ENCODE data around the gene PWP1. TPM values are rescaled to one million over a fixed set of nuclear protein-coding genes. Genes with fewer than 3 reads are reported as not detected.

Gene PWP1
- total RNA-seq, 1 donor from 2014 or later, result 38.1 TPM

DNA sequence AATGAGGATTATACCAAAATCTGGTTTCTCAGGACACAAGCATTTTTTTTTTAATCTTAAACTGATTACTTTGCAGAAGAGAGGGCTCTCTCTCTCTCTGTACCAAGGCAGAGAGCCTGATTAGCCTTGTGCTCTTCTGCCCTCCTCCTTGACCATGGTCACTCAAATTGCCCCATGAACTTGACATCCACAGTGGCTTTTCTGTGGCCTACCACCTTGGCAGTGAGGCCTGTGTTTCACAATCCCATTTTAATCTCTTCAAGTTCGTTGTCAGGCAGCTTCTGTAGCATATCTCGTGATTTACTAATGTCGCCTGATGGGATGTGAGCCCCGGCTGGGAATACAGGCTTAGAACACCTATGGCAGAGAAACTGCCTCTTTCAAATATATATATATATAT, 30.7 kb upstream of the PWP1 start:
- no peak overlapping the region for H3K9ac ChIP-seq (ENCODE audit: low read depth in 1 of 3, low read length in 3 of 3)
- H3K9me3 ChIP-seq (ENCODE audit: control insufficient read depth in 3 of 3, low read length in 3 of 3), result no peaks in the 10 kb centered on the region
- H3K36me3 ChIP-seq (ENCODE audit: control insufficient read depth in 3 of 3, insufficient read depth in 3 of 3, low read length in 3 of 3), result no peaks in the 10 kb centered on the region
- H3K4me1 ChIP-seq (ENCODE audit: control insufficient read depth in 3 of 3, insufficient read depth in 3 of 3, low read length in 3 of 3), result peaks cover 0 to 3% (median 0%) of the 10 kb centered on the region in 3 donors
- no peak overlapping the region for H3K27ac ChIP-seq (ENCODE audit: low read depth, low read length)
- H3K27me3 ChIP-seq (ENCODE audit: control insufficient read depth in 3 of 3, insufficient read depth in 3 of 3, low read length in 3 of 3), result peaks cover 0 to 4% (median 2%) of the 10 kb centered on the region in 3 donors
- no peak overlapping the region for H3K4me3 ChIP-seq (ENCODE audit: low read length in 3 of 3)

- Histone ChIP-seq H3K9ac (ENCODE audit: low read depth in 1 of 3, low read length in 3 of 3) (no peak overlapping the region), H3K36me3 (ENCODE audit: control insufficient read depth in 3 of 3, insufficient read depth in 3 of 3, low read length in 3 of 3) (no peaks in the 10 kb centered on the region), H3K9me3 (ENCODE audit: control insufficient read depth in 3 of 3, low read length in 3 of 3) (no peaks in the 10 kb centered on the region)
These were observed 30.1 kb upstream of the PWP1 start for GRCh38 chr12:107655281-107656065.

DNA sequence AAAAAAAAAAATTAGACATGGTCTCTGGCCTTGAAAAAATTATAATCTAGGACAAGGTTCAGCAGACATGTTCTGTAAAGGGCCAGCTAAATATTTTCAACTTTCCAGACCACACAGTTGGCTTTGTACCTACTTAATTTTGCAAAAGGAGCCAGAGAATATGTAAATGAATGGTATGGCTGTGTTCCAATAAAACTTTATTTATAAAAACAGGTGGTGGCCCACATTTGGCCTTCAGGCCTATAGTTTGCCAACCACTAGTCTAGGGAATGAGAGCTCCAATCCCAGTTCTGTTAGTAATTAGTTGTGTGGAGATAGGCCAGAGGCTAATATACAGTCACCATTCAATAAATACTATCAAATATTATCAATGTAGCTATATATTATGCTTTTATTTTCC, 29.3 kb upstream of the PWP1 start:
- H3K4me3 ChIP-seq (ENCODE audit: low read length in 3 of 3), result no peak overlapping the region
- no peak overlapping the region for H3K27ac ChIP-seq (ENCODE audit: low read depth, low read length)
- no peaks in the 10 kb centered on the region for H3K4me1 ChIP-seq (ENCODE audit: control insufficient read depth in 3 of 3, insufficient read depth in 3 of 3, low read length in 3 of 3)
- no peak overlapping the region for H3K9ac ChIP-seq (ENCODE audit: low read depth in 1 of 3, low read length in 3 of 3)
- no peaks in the 10 kb centered on the region for H3K36me3 ChIP-seq (ENCODE audit: control insufficient read depth in 3 of 3, insufficient read depth in 3 of 3, low read length in 3 of 3)
- H3K27me3 ChIP-seq (ENCODE audit: control insufficient read depth in 3 of 3, insufficient read depth in 3 of 3, low read length in 3 of 3), result peaks cover 0 to 2% (median 0%) of the 10 kb centered on the region in 3 donors
- H3K9me3 ChIP-seq (ENCODE audit: control insufficient read depth in 3 of 3, low read length in 3 of 3), result no peaks in the 10 kb centered on the region

More at GRCh38 chr12:107655281-107656065, 30.1 kb upstream of the PWP1 start:
- Histone ChIP-seq H3K4me3 (ENCODE audit: low read length in 3 of 3) (no peak overlapping the region), H3K27ac (ENCODE audit: low read depth, low read length) (no peak overlapping the region), H3K27me3 (ENCODE audit: control insufficient read depth in 3 of 3, insufficient read depth in 3 of 3, low read length in 3 of 3) (peaks cover 0 to 4% (median 2%) of the 10 kb centered on the region in 3 donors), H3K4me1 (ENCODE audit: control insufficient read depth in 3 of 3, insufficient read depth in 3 of 3, low read length in 3 of 3) (no peaks in the 10 kb centered on the region)

DNA sequence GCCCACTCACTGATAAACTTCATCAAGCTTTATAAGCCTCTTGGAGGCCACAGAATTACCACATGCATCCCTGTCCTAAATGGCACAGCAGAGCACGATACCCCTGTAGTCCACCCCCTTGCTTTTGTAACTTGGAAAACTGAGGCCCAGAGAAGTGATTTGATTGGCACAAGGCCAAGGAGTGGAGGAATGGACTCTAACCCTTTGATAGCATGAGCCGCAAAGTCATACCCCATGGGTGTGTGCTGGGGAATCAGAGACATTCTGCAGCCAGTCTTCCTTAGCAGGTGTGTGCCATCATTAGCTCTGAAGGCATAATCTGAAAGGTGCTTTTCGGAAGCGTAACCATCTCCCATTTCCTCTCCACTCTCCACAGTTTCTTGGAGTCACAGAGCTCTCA, 28.5 kb upstream of the PWP1 start:
- no peaks in the 10 kb centered on the region for H3K9me3 ChIP-seq (ENCODE audit: control insufficient read depth in 3 of 3, low read length in 3 of 3)
- no peak overlapping the region for H3K27ac ChIP-seq (ENCODE audit: low read depth, low read length)
- peaks cover 0 to 3% (median 0%) of the 10 kb centered on the region in 3 donors for H3K27me3 ChIP-seq (ENCODE audit: control insufficient read depth in 3 of 3, insufficient read depth in 3 of 3, low read length in 3 of 3)
- H3K36me3 ChIP-seq (ENCODE audit: control insufficient read depth in 3 of 3, insufficient read depth in 3 of 3, low read length in 3 of 3), result no peaks in the 10 kb centered on the region
- no peaks in the 10 kb centered on the region for H3K4me1 ChIP-seq (ENCODE audit: control insufficient read depth in 3 of 3, insufficient read depth in 3 of 3, low read length in 3 of 3)
- H3K4me3 ChIP-seq (ENCODE audit: low read length in 3 of 3), result no peak overlapping the region
- H3K9ac ChIP-seq (ENCODE audit: low read depth in 1 of 3, low read length in 3 of 3), result no peak overlapping the region

GRCh38 chr12:107657621-107658020, 28.0 kb upstream of the PWP1 start:
- Histone ChIP-seq H3K27me3 (ENCODE audit: control insufficient read depth in 3 of 3, insufficient read depth in 3 of 3, low read length in 3 of 3) (peaks cover 0 to 3% (median 0%) of the 10 kb centered on the region in 3 donors), H3K9ac (ENCODE audit: low read depth in 1 of 3, low read length in 3 of 3) (no peak overlapping the region), H3K27ac (ENCODE audit: low read depth, low read length) (no peak overlapping the region), H3K36me3 (ENCODE audit: control insufficient read depth in 3 of 3, insufficient read depth in 3 of 3, low read length in 3 of 3) (no peaks in the 10 kb centered on the region), H3K4me1 (ENCODE audit: control insufficient read depth in 3 of 3, insufficient read depth in 3 of 3, low read length in 3 of 3) (no peaks in the 10 kb centered on the region), H3K4me3 (ENCODE audit: low read length in 3 of 3) (no peak overlapping the region), H3K9me3 (ENCODE audit: control insufficient read depth in 3 of 3, low read length in 3 of 3) (no peaks in the 10 kb centered on the region)

- Histone ChIP-seq H3K36me3 (ENCODE audit: control insufficient read depth in 3 of 3, insufficient read depth in 3 of 3, low read length in 3 of 3) (no peaks in the 10 kb centered on the region), H3K9me3 (ENCODE audit: control insufficient read depth in 3 of 3, low read length in 3 of 3) (no peaks in the 10 kb centered on the region)
These were observed 25.4 kb upstream of the PWP1 start for GRCh38 chr12:107660235-107660634.

DNA sequence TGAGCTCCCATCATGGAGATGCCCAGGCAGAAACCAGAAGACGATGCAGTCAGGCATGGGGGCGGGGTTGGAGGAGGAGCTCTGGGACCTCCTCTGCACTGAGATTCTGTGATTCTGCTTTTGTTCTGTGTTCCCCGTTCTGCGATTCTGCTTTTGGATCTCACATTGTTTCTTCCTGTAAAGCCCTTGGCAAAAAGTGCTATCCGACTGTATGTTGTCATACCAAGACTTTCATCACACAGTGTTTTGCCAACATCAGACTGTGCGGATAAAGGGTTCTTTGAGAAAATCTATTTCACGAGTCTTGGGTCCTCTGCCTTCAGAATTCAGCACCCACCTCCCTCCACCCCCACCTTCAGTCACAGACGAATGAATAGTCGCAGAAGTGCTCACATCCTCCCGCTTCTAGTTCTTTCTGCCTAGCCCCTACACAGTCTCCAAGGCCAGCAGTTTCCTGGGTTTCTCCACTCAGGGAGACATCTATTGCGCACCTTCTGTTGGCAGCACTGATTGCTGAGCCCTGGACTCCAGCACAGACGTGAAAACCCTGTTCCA, 24.7 kb upstream of the PWP1 start:
- Histone ChIP-seq H3K27me3 (ENCODE audit: control insufficient read depth in 3 of 3, insufficient read depth in 3 of 3, low read length in 3 of 3) (peaks cover 0 to 5% (median 3%) of the 10 kb centered on the region in 3 donors), H3K9me3 (ENCODE audit: control insufficient read depth in 3 of 3, low read length in 3 of 3) (no peaks in the 10 kb centered on the region), H3K36me3 (ENCODE audit: control insufficient read depth in 3 of 3, insufficient read depth in 3 of 3, low read length in 3 of 3) (no peaks in the 10 kb centered on the region), H3K27ac (ENCODE audit: low read depth, low read length) (no peak overlapping the region), H3K4me3 (ENCODE audit: low read length in 3 of 3) (no peak overlapping the region), H3K9ac (ENCODE audit: low read depth in 1 of 3, low read length in 3 of 3) (no peak overlapping the region), H3K4me1 (ENCODE audit: control insufficient read depth in 3 of 3, insufficient read depth in 3 of 3, low read length in 3 of 3) (no peaks in the 10 kb centered on the region)

More at GRCh38 chr12:107660235-107660634, 25.4 kb upstream of the PWP1 start:
- peaks cover 0 to 3% (median 0%) of the 10 kb centered on the region in 3 donors for H3K27me3 ChIP-seq (ENCODE audit: control insufficient read depth in 3 of 3, insufficient read depth in 3 of 3, low read length in 3 of 3)
- H3K4me1 ChIP-seq (ENCODE audit: control insufficient read depth in 3 of 3, insufficient read depth in 3 of 3, low read length in 3 of 3), result no peaks in the 10 kb centered on the region
- H3K9ac ChIP-seq (ENCODE audit: low read depth in 1 of 3, low read length in 3 of 3), result no peak overlapping the region
- no peak overlapping the region for H3K27ac ChIP-seq (ENCODE audit: low read depth, low read length)
- no peak overlapping the region for H3K4me3 ChIP-seq (ENCODE audit: low read length in 3 of 3)

DNA sequence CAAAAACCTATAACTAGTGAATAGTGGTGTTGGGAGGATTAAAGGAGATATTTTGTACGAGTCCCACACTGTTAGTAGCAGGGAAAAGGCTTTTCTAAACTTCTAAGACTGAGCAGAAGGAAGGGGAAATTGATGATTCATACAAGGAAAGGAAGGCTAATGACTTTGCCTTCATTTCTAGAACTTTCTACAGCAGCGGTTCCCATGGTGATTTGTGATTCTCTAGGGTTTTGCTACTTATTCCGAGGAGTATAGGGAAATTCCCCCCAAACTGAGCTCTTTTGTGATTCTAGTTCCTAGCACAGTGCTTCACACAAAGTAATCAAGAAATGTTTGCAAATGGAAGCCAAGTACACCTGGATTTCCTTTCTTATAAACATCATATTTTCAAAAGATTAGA, 23.8 kb upstream of the PWP1 start:
- H3K9me3 ChIP-seq (ENCODE audit: control insufficient read depth in 3 of 3, low read length in 3 of 3), result no peaks in the 10 kb centered on the region

DNA sequence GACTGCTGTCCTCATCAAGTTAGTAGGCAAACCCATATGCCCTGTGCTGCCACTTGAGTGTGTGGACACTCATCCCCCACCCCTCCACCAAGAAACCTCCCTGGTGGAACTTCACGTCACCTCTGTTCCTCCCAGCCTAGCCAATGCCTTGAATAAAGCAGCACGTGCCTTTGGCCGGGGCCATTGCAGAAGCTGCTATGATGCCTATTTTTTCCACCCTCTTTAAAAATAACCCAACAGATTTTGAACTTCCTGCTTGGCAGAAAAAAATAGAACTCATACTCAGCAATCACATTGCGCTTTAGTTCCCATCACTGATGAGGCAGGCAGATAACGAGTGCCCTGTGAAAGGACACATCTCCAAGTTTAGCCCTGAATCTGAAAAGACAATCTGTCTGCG, 23.1 kb upstream of the PWP1 start:
- H3K27ac ChIP-seq (ENCODE audit: low read depth, low read length), result no peak overlapping the region
- no peaks in the 10 kb centered on the region for H3K36me3 ChIP-seq (ENCODE audit: control insufficient read depth in 3 of 3, insufficient read depth in 3 of 3, low read length in 3 of 3)
- no peak overlapping the region for H3K4me3 ChIP-seq (ENCODE audit: low read length in 3 of 3)
- no peak overlapping the region for H3K9ac ChIP-seq (ENCODE audit: low read depth in 1 of 3, low read length in 3 of 3)
- no peaks in the 10 kb centered on the region for H3K4me1 ChIP-seq (ENCODE audit: control insufficient read depth in 3 of 3, insufficient read depth in 3 of 3, low read length in 3 of 3)
- H3K9me3 ChIP-seq (ENCODE audit: control insufficient read depth in 3 of 3, low read length in 3 of 3), result no peaks in the 10 kb centered on the region
- peaks cover 0 to 7% (median 3%) of the 10 kb centered on the region in 3 donors for H3K27me3 ChIP-seq (ENCODE audit: control insufficient read depth in 3 of 3, insufficient read depth in 3 of 3, low read length in 3 of 3)

More for the DNA sequence above, 23.8 kb upstream of the PWP1 start:
- no peak overlapping the region for H3K4me3 ChIP-seq (ENCODE audit: low read length in 3 of 3)
- no peaks in the 10 kb centered on the region for H3K36me3 ChIP-seq (ENCODE audit: control insufficient read depth in 3 of 3, insufficient read depth in 3 of 3, low read length in 3 of 3)
- H3K27ac ChIP-seq (ENCODE audit: low read depth, low read length), result no peak overlapping the region
- no peak overlapping the region for H3K9ac ChIP-seq (ENCODE audit: low read depth in 1 of 3, low read length in 3 of 3)
- H3K4me1 ChIP-seq (ENCODE audit: control insufficient read depth in 3 of 3, insufficient read depth in 3 of 3, low read length in 3 of 3), result no peaks in the 10 kb centered on the region
- H3K27me3 ChIP-seq (ENCODE audit: control insufficient read depth in 3 of 3, insufficient read depth in 3 of 3, low read length in 3 of 3), result peaks cover 0 to 7% (median 3%) of the 10 kb centered on the region in 3 donors

- no peak overlapping the region for H3K9ac ChIP-seq (ENCODE audit: low read depth in 1 of 3, low read length in 3 of 3)
- no peaks in the 10 kb centered on the region for H3K36me3 ChIP-seq (ENCODE audit: control insufficient read depth in 3 of 3, insufficient read depth in 3 of 3, low read length in 3 of 3)
- H3K27me3 ChIP-seq (ENCODE audit: control insufficient read depth in 3 of 3, insufficient read depth in 3 of 3, low read length in 3 of 3), result peaks cover 1 to 7% (median 7%) of the 10 kb centered on the region in 3 donors
- H3K9me3 ChIP-seq (ENCODE audit: control insufficient read depth in 3 of 3, low read length in 3 of 3), result no peaks in the 10 kb centered on the region
- H3K4me1 ChIP-seq (ENCODE audit: control insufficient read depth in 3 of 3, insufficient read depth in 3 of 3, low read length in 3 of 3), result no peaks in the 10 kb centered on the region
- H3K27ac ChIP-seq (ENCODE audit: low read depth, low read length), result no peak overlapping the region
- H3K4me3 ChIP-seq (ENCODE audit: low read length in 3 of 3), result no peak overlapping the region
These were observed 22.3 kb upstream of the PWP1 start for GRCh38 chr12:107663277-107663676.

Measured in skeletal muscle tissue (tissue), 4 donors.